K562 (cell line): ENCODE results near the gene TMEM88. TPM values are rescaled to one million over a fixed set of nuclear protein-coding genes. Genes with fewer than 3 reads are reported as not detected.

Source experiments
- C11orf30 ChIP-seq: fragments of 450-650 bp; IDR thresholded peaks from 2 replicates; pipeline ENCODE4 v1.6.1; 2016; ENCODE audit warnings: low read depth, mild to moderate bottlenecking
- ELF1 ChIP-seq: fragments of 200-800 bp; sonication (Bioruptor generic); IDR thresholded peaks from 2 replicates; pipeline ENCODE4 v1.6.1; 2016; ENCODE audit warnings: missing genetic modification characterization, missing compliant biosample characterization
- FOXM1 ChIP-seq, 2 experiments: fragments of 450-650 bp in 1 of 2; sonication (generic) in 1 of 2; formaldehyde crosslinking in 1 of 2; IDR thresholded peaks; 2 replicates each; pipeline versions ENCODE4 v1.6.1 to v1.9.0; 2017 to 2022; ENCODE audit warnings: low read depth in 2 of 2, mild to moderate bottlenecking in 2 of 2, missing genetic modification reagents in 1 of 2, moderate library complexity in 1 of 2
- GATA2 ChIP-seq: sonication (generic); formaldehyde crosslinking; IDR thresholded peaks from 2 replicates; pipeline ENCODE4 v1.4.0; 2020; ENCODE audit warnings: mild to moderate bottlenecking, missing genetic modification reagents
- HES1 ChIP-seq: fragments of 450-650 bp; IDR thresholded peaks from 2 replicates; pipeline ENCODE4 v1.6.1; 2016; ENCODE audit warnings: low read depth, mild to moderate bottlenecking, moderate library complexity
- HNRNPL ChIP-seq: fragments of 200-400 bp; formaldehyde crosslinking; IDR thresholded peaks from 2 replicates; pipeline ENCODE4 v1.6.1; 2017; ENCODE audit warnings: low read depth, mild to moderate bottlenecking, low read length
- JUN ChIP-seq, 2 experiments: sonication (generic) in 1 of 2; formaldehyde crosslinking in 1 of 2; IDR thresholded peaks; 2 replicates each; pipeline versions ENCODE4 v1.6.1 to v1.8.0; 2012 to 2022; ENCODE audit warnings: borderline replicate concordance in 2 of 2, mild to moderate bottlenecking in 2 of 2, improper control_type of control experiment in 1 of 2, low read depth in 1 of 2, low read length in 1 of 2, missing genetic modification reagents in 1 of 2
- JUNB ChIP-seq: fragments of 450-650 bp; formaldehyde crosslinking; conservative IDR thresholded peaks from 2 replicates; pipeline ENCODE4 v1.4.0; 2020; ENCODE audit warnings: mild to moderate bottlenecking
- MECOM ChIP-seq: fragments of 250-450 bp; sonication (Bioruptor Pico); IDR thresholded peaks from 2 replicates; pipeline ENCODE4 v1.8.0; 2022; ENCODE audit warnings: inconsistent platforms
- MXI1 ChIP-seq: IDR thresholded peaks from 2 replicates; pipeline ENCODE4 v1.6.1; 2011; ENCODE audit warnings: low read depth, mild to moderate bottlenecking, improper control_type of control experiment, low read length
- PCBP2 ChIP-seq: fragments of 200-400 bp; formaldehyde crosslinking; IDR thresholded peaks from 2 replicates; pipeline ENCODE4 v1.6.1; 2018; ENCODE audit warnings: low read length, low read depth, mild to moderate bottlenecking, moderate library complexity; ENCODE audit not compliant: poor library complexity, severe bottlenecking
- SIN3B ChIP-seq: fragments of 450-650 bp; IDR thresholded peaks from 2 replicates; pipeline ENCODE4 v1.6.1; 2017; ENCODE audit warnings: low read depth, mild to moderate bottlenecking, moderate library complexity
- TARDBP ChIP-seq: fragments of 450-650 bp; IDR thresholded peaks from 2 replicates; pipeline ENCODE4 v1.6.1; 2016
- THRAP3 ChIP-seq: fragments of 450-650 bp; IDR thresholded peaks from 2 replicates; pipeline ENCODE4 v1.6.1; 2016; ENCODE audit warnings: mild to moderate bottlenecking, inconsistent platforms, borderline replicate concordance
- ZBTB8A ChIP-seq: fragments of 450-650 bp; IDR thresholded peaks from 2 replicates; pipeline ENCODE4 v1.6.1; 2018; ENCODE audit warnings: mild to moderate bottlenecking, moderate library complexity; ENCODE audit not compliant: partially characterized antibody
- ZNF140 ChIP-seq: fragments of 250-450 bp; sonication (Bioruptor Pico); IDR thresholded peaks from 2 replicates; pipeline ENCODE4 v1.8.0; 2021; ENCODE audit warnings: moderate library complexity, mild to moderate bottlenecking, inconsistent platforms
- polyA plus RNA-seq, 8 experiments: library from polyadenylated mRNA; depleted of rRNA in 4 of 8; stranded (reverse) in 5 of 8; unstranded in 3 of 8; fragments of >200 nt; fragmentation: Nextera tagmentation in 2 of 8; fragmentation: Illumina TruSeq in 1 of 8; extraction: Ambion mirVana in 2 of 8; extraction: Trizol in 1 of 8; gene quantifications; 2 replicates each; pipeline versions ENCODE4 v1.2.1 to v1.2.3, GENCODE V29; 2011 to 2014; ENCODE audit warnings: inconsistent platforms in 1 of 8, missing spikeins in 1 of 8
- total RNA-seq, 7 experiments: library from RNA; depleted of rRNA in 6 of 7; stranded (reverse); fragments of >200 nt in 6 of 7; fragmentation: Illumina TruSeq in 2 of 7; extraction: Trizol in 2 of 7; gene quantifications; 2 replicates each; pipeline versions ENCODE4 v1.2.1 to v1.2.3, GENCODE V29; 2011 to 2021; ENCODE audit warnings: low replicate concordance in 1 of 7
- TF ChIP-seq, protein P1 (sequence below), 2 experiments: fragments of 450-650 bp; conservative IDR thresholded peaks; 2 replicates each; pipeline ENCODE4 v1.6.1; 2017; ENCODE audit warnings: mild to moderate bottlenecking in 2 of 2, moderate library complexity in 2 of 2
- TF ChIP-seq, protein P2 (sequence below): sonication (generic); formaldehyde crosslinking; IDR thresholded peaks from 2 replicates; pipeline ENCODE4 v1.8.0; 2022; ENCODE audit warnings: mild to moderate bottlenecking, missing genetic modification reagents
- TF ChIP-seq, protein P3 (sequence below): sonication (generic); formaldehyde crosslinking; IDR thresholded peaks from 2 replicates; pipeline ENCODE4 v1.8.0; 2023; ENCODE audit warnings: mild to moderate bottlenecking, missing genetic modification reagents
- TF ChIP-seq, protein P4 (sequence below): fragments of 250-450 bp; sonication (Bioruptor Pico); IDR thresholded peaks from 2 replicates; pipeline ENCODE4 v1.8.0; 2022; ENCODE audit warnings: moderate library complexity, mild to moderate bottlenecking, inconsistent platforms

The TMEM88 gene
- total and polyA plus RNA-seq, 9 of the 15 experiments (the other 6 are each of a cell fraction or from before 2014, with no cell fraction given), result 0.10 to 1.4 (median 0.36) TPM; not detected in 3

DNA sequence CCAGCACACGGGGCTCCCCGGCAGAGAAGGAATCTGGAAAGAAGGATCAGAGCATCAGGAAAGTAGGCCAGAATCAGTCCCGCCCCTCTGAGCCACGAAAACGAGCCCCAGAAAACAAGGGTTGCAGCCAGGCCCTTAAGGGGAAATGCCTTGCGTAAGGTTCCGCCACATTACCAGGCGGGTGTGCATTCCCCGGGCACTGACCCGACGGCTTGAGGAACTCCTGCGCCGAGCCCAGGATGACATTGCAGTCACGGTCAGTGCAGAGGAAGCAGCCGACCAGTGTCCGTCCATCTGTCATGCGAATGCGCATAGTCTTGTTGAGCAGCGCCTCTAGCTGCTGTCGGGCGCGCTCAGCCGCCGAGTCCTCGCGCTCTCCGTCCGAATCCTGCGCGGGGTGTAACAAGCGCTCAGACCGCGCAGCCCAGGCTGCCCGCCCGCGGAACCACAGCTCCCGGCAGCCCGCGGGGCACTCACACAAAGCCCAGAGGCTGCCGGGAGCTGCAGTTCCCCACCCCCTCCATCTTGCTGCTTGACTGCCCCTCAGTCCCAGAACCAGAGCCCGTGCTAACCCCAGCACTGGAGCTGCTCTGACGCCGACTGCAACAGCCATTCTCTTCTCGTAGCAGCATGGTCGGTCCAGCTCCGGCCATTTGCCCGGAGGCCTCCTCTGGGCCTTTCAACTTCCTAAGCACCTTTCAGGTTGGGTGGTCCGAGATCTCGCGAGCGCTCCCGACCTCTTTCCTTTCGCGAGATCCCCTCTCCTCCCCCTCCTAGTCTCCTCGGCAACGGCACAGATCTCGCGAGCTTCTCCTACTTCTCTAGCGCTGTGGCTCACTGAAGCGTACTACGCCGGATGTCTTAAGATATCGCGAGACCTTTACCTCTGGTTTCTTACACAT lies 2.2 kb downstream of the TMEM88 start, which contains the start of gene NAA38 (continued):
- TF ChIP-seq, protein P1, sequence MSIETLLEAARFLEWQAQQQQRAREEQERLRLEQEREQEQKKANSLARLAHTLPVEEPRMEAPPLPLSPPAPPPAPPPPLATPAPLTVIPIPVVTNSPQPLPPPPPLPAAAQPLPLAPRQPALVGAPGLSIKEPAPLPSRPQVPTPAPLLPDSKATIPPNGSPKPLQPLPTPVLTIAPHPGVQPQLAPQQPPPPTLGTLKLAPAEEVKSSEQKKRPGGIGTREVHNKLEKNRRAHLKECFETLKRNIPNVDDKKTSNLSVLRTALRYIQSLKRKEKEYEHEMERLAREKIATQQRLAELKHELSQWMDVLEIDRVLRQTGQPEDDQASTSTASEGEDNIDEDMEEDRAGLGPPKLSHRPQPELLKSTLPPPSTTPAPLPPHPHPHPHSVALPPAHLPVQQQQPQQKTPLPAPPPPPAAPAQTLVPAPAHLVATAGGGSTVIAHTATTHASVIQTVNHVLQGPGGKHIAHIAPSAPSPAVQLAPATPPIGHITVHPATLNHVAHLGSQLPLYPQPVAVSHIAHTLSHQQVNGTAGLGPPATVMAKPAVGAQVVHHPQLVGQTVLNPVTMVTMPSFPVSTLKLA (conservative IDR thresholded peaks at IDR 0.05), result peak; percentile 13 to 45
- no peak for TF ChIP-seq GATA2 (CRISPR knock-in tag)
- no peak for TF ChIP-seq HES1
- no peak for TF ChIP-seq ZBTB8A
- TF ChIP-seq, protein P2, sequence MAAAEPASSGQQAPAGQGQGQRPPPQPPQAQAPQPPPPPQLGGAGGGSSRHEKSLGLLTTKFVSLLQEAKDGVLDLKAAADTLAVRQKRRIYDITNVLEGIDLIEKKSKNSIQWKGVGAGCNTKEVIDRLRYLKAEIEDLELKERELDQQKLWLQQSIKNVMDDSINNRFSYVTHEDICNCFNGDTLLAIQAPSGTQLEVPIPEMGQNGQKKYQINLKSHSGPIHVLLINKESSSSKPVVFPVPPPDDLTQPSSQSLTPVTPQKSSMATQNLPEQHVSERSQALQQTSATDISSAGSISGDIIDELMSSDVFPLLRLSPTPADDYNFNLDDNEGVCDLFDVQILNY (CRISPR knock-in tag), result no peak
- no peak for TF ChIP-seq JUN (IDR thresholded peaks at IDR 0.05; ENCODE audit: borderline replicate concordance, low read depth, low read length)
- TF ChIP-seq JUN (CRISPR knock-in tag; IDR thresholded peaks at IDR 0.05; ENCODE audit: borderline replicate concordance), result no peak
- TF ChIP-seq, protein P3, sequence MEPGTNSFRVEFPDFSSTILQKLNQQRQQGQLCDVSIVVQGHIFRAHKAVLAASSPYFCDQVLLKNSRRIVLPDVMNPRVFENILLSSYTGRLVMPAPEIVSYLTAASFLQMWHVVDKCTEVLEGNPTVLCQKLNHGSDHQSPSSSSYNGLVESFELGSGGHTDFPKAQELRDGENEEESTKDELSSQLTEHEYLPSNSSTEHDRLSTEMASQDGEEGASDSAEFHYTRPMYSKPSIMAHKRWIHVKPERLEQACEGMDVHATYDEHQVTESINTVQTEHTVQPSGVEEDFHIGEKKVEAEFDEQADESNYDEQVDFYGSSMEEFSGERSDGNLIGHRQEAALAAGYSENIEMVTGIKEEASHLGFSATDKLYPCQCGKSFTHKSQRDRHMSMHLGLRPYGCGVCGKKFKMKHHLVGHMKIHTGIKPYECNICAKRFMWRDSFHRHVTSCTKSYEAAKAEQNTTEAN (CRISPR knock-in tag), result no peak
- 0 out of 2 replicates have a peak, but pooled peaks have one; percentile 17 for TF ChIP-seq SIN3B
- no peak for TF ChIP-seq PCBP2
- 0 out of 2 replicates have a peak, but pooled peaks have one; percentile 0 for TF ChIP-seq ELF1 (tag)
- TF ChIP-seq, protein P4, sequence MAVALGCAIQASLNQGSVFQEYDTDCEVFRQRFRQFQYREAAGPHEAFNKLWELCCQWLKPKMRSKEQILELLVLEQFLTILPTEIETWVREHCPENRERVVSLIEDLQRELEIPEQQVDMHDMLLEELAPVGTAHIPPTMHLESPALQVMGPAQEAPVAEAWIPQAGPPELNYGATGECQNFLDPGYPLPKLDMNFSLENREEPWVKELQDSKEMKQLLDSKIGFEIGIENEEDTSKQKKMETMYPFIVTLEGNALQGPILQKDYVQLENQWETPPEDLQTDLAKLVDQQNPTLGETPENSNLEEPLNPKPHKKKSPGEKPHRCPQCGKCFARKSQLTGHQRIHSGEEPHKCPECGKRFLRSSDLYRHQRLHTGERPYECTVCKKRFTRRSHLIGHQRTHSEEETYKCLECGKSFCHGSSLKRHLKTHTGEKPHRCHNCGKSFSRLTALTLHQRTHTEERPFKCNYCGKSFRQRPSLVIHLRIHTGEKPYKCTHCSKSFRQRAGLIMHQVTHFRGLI, result no peak
- TF ChIP-seq THRAP3, result no peak
- no peak for TF ChIP-seq FOXM1 (IDR thresholded peaks at IDR 0.05; ENCODE audit: low read depth)
- TF ChIP-seq FOXM1 (CRISPR knock-in tag; IDR thresholded peaks at IDR 0.05; ENCODE audit: low read depth), result no peak
- peak; percentile 67 for TF ChIP-seq C11orf30
- no peak for TF ChIP-seq HNRNPL
- no peak for TF ChIP-seq MECOM (CRISPR knock-in tag)
- TF ChIP-seq ZNF140 (CRISPR knock-in tag), result no peak
- peak; percentile 8 for TF ChIP-seq MXI1
- TF ChIP-seq TARDBP, result 0 out of 2 replicates have a peak, but pooled peaks have one; percentile 30
- no peak for TF ChIP-seq JUNB (CRISPR knock-in tag)
